ENCODE results near the gene MDGA2. TPM values are rescaled to one million over a fixed set of nuclear protein-coding genes. Genes with fewer than 3 reads are reported as not detected.
"Not testable (repeated sequence)": the region's sequence is repeated elsewhere in the genome, so short reads cannot be mapped to it uniquely, and the experiment has no call there.

Gene MDGA2
- polyA plus RNA-seq, 1 of the 3 experiments (the other 2 are of a cell fraction) = not detected

DNA sequence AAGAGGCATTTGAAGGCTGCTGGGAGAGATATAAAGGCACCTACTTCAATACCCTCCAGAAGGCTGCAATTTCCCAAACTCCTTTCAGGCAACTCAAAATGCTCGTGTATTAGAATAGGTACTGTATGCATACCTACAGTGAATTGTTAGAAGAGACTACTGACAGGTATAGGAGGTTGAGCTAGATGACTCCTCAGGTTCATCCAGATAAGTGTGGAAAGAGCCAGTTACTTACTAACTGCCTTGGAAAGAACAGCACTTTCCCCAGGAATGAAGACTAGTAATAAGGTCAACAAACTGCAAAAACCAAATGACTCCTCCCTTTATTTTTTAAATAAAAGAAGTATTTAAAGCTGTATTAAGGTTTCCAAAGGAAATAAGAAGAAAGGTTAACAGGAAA, 429.0 kb downstream of the MDGA2 start:
- no peaks in the 10 kb centered on the region for H3K4me1 ChIP-seq (ENCODE audit: control insufficient read depth in 1 of 2, insufficient read depth in 2 of 2, low read depth in 1 of 2, low read length in 1 of 2)
- H3K4me2 ChIP-seq = no peak overlapping the region
- CTCF ChIA-PET = interaction anchor here (0.6 to 1.2 kb wide), 2 partner anchors 32 to 60 kb away, joined by 3 read pairs; no protein-coding TSS in a partner anchor
- no peaks in the 10 kb centered on the region for H3F3A ChIP-seq (replicated peaks; ENCODE audit: insufficient read depth)
- no peak overlapping the region for H2AFZ ChIP-seq (ENCODE audit: low read depth)
- POLR2A ChIA-PET = no interaction called here
- TF ChIP-seq SMC3 (IDR thresholded peaks at IDR 0.05; ENCODE audit: low read depth, low read length) = no peak
- TF ChIP-seq GABPA (IDR thresholded peaks at IDR 0.05; ENCODE audit: low read depth) = no peak
- no peak for TF ChIP-seq FOXJ3 (CRISPR knock-in tag; IDR thresholded peaks at IDR 0.05)
- no peak for TF ChIP-seq MEF2A (IDR thresholded peaks at IDR 0.05; ENCODE audit: borderline replicate concordance, low read depth)
- TF ChIP-seq GATA2 (CRISPR knock-in tag; IDR thresholded peaks at IDR 0.05) = no peak
- TF ChIP-seq, protein P1, sequence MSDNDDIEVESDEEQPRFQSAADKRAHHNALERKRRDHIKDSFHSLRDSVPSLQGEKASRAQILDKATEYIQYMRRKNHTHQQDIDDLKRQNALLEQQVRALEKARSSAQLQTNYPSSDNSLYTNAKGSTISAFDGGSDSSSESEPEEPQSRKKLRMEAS (IDR thresholded peaks at IDR 0.05; ENCODE audit: low read depth) = no peak
- TF ChIP-seq RCOR1 (IDR thresholded peaks at IDR 0.05; ENCODE audit: low read length) = no peak
- TF ChIP-seq EZH2phosphoT487 (IDR thresholded peaks at IDR 0.05; ENCODE audit: borderline replicate concordance, low read depth) = no peak
- no peak for TF ChIP-seq MXI1 (IDR thresholded peaks at IDR 0.05; ENCODE audit: low read depth, low read length)
- no peak for TF ChIP-seq TEAD4 (IDR thresholded peaks at IDR 0.05; ENCODE audit: borderline replicate concordance, insufficient read depth)
- TF ChIP-seq PBX3 (IDR thresholded peaks at IDR 0.05) = no peak
- TF ChIP-seq POLR2AphosphoS5 (IDR thresholded peaks at IDR 0.05; ENCODE audit: low read depth, low read length) = no peak
- no peak for TF ChIP-seq RFX5 (IDR thresholded peaks at IDR 0.05; ENCODE audit: low read length)
- no peak for TF ChIP-seq JUND (IDR thresholded peaks at IDR 0.05)
- no peak for TF ChIP-seq TCF12 (IDR thresholded peaks at IDR 0.05)
- no peak overlapping the region for H3K4me3 ChIP-seq (ENCODE audit: low read depth in 2 of 2, low read length in 1 of 2)
- H3K9me2 ChIP-seq = no peaks in the 10 kb centered on the region
- no peaks in the 10 kb centered on the region for H3K79me2 ChIP-seq (ENCODE audit: insufficient read depth)
- no peaks in the 10 kb centered on the region for H3K27me3 ChIP-seq (ENCODE audit: insufficient read depth)
- no peaks in the 10 kb centered on the region for H3K36me3 ChIP-seq (replicated peaks in 1 of 2; ENCODE audit: control insufficient read depth in 1 of 2, insufficient read depth in 2 of 2, low read length in 1 of 2)
- DNase-seq = no peak
- no peak overlapping the region for H3K27ac ChIP-seq (ENCODE audit: low read depth in 2 of 2, low read length in 1 of 2)
- no peak overlapping the region for H3K9ac ChIP-seq
- WGBS (ENCODE audit: low lambda C conversion rate) = 0% methylated on average over 1 of the region's 1 CpG
- no peaks in the 10 kb centered on the region for H3K9me3 ChIP-seq
- no peaks in the 10 kb centered on the region for H4K20me1 ChIP-seq (ENCODE audit: insufficient read depth)

GRCh38 chr14:47242579-47242978, 432.8 kb downstream of the MDGA2 start:
- H3K79me2 ChIP-seq (ENCODE audit: insufficient read depth); H3K9me2 ChIP-seq; H3K4me2 ChIP-seq; H3K4me3 ChIP-seq (ENCODE audit: low read depth in 2 of 2, low read length in 1 of 2); POLR2A ChIA-PET; H3K36me3 ChIP-seq (replicated peaks in 1 of 2; ENCODE audit: control insufficient read depth in 1 of 2, insufficient read depth in 2 of 2, low read length in 1 of 2); H3F3A ChIP-seq (replicated peaks; ENCODE audit: insufficient read depth); CTCF ChIA-PET; H3K9me3 ChIP-seq; H2AFZ ChIP-seq (ENCODE audit: low read depth); H4K20me1 ChIP-seq (ENCODE audit: insufficient read depth); DNase-seq; H3K4me1 ChIP-seq (ENCODE audit: control insufficient read depth in 1 of 2, insufficient read depth in 2 of 2, low read depth in 1 of 2, low read length in 1 of 2); H3K9ac ChIP-seq; H3K27ac ChIP-seq (ENCODE audit: low read depth in 2 of 2, low read length in 1 of 2); H3K27me3 ChIP-seq (ENCODE audit: insufficient read depth): not testable (repeated sequence)
- WGBS (ENCODE audit: low lambda C conversion rate) = 20% methylated on average over 2 of the region's 18 CpGs

Data from SK-N-SH (cell line).